ENCODE data around the gene PDS5A. TPM values are rescaled to one million over a fixed set of nuclear protein-coding genes. Genes with fewer than 3 reads are reported as not detected.

Gene PDS5A
- total and polyA plus RNA-seq, 2 donors (not counting 1 experiment from before 2014, with no cell fraction given), result 46.9 to 74.0 TPM

DNA sequence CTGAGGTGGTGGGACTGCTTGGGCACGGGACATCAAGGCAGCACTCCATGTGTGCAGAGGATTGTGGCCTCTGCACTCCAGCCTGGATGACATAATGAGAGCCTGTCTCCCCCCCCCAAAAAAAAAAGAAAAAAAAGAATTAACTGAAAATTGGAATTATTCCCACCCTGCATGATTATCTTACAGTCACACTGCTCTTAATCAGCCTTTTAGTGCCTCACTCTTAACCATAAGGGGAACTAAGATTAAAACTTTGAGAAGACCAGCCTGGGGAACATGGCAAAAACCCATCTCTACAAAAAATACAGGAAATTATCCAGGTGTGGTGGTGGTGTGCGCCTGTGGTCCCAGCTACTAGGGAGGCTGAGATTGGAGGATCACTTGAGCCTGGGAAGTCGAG, 185.2 kb downstream of the PDS5A start:
- H3K36me3 ChIP-seq (ENCODE audit: control insufficient read depth, insufficient read depth, low read length), result no peaks in the 10 kb centered on the region
- no peak overlapping the region for H3K4me2 ChIP-seq (ENCODE audit: extremely low read depth, insufficient read depth, low read length)
- no peak overlapping the region for H3K4me3 ChIP-seq (replicated peaks in 1 of 4; ENCODE audit: control extremely low read depth in 1 of 4, insufficient read depth in 1 of 4, low read depth in 3 of 4, low read length in 4 of 4)
- TF ChIP-seq, protein P1, sequence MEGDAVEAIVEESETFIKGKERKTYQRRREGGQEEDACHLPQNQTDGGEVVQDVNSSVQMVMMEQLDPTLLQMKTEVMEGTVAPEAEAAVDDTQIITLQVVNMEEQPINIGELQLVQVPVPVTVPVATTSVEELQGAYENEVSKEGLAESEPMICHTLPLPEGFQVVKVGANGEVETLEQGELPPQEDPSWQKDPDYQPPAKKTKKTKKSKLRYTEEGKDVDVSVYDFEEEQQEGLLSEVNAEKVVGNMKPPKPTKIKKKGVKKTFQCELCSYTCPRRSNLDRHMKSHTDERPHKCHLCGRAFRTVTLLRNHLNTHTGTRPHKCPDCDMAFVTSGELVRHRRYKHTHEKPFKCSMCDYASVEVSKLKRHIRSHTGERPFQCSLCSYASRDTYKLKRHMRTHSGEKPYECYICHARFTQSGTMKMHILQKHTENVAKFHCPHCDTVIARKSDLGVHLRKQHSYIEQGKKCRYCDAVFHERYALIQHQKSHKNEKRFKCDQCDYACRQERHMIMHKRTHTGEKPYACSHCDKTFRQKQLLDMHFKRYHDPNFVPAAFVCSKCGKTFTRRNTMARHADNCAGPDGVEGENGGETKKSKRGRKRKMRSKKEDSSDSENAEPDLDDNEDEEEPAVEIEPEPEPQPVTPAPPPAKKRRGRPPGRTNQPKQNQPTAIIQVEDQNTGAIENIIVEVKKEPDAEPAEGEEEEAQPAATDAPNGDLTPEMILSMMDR (conservative IDR thresholded peaks at IDR 0.05 in 1 of 2, IDR thresholded peaks at IDR 0.05 in 1 of 2; ENCODE audit: low read depth in 1 of 2, low read length in 2 of 2), result no peak
- no peak for TF ChIP-seq EZH2 (IDR thresholded peaks at IDR 0.05; ENCODE audit: low read length, missing control alignments)
- no peaks in the 10 kb centered on the region for H3K27me3 ChIP-seq (ENCODE audit: control insufficient read depth, insufficient read depth, low read length)
- H3K27ac ChIP-seq (ENCODE audit: insufficient read depth, low read length), result no peak overlapping the region
- H2AFZ ChIP-seq (ENCODE audit: low read length), result no peak overlapping the region
- H3K4me1 ChIP-seq (ENCODE audit: control insufficient read depth, extremely low read depth, insufficient read depth, low read length), result no peaks in the 10 kb centered on the region
- no peaks in the 10 kb centered on the region for H4K20me1 ChIP-seq (ENCODE audit: control insufficient read depth, extremely low read depth, insufficient read depth, low read length)
- no peaks in the 10 kb centered on the region for H3K79me2 ChIP-seq (ENCODE audit: control insufficient read depth, insufficient read depth, low read length)
- no peak for DNase-seq (ENCODE audit: low read depth in 2 of 2)
- H3K9me3 ChIP-seq (ENCODE audit: control insufficient read depth, insufficient read depth, low read depth, low read length), result no peaks in the 10 kb centered on the region
- H3K9ac ChIP-seq (ENCODE audit: insufficient read depth, low read length), result no peak overlapping the region

DNA sequence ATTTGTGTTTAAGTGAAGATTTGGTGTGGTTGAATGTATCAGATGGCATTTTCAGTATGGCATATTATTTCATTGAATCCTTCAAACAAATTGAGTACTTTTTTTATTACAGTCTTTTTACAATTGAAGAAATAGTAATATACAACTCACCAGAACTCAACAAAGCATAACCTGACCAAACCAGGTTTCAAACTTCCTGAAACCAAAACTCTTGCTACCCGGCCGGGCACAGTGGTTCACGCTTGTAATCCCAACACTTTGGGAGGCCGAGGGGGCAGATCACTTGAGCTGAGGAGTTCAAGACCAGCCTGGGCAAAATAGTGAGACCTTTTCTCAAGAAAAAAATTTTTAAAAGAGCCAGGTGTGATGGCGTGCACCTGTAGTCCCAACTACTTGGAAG, 185.6 kb downstream of the PDS5A start:
- no peaks in the 10 kb centered on the region for H3K36me3 ChIP-seq (ENCODE audit: control insufficient read depth, insufficient read depth, low read length)
- H3K4me1 ChIP-seq (ENCODE audit: control insufficient read depth, extremely low read depth, insufficient read depth, low read length), result no peaks in the 10 kb centered on the region
- H4K20me1 ChIP-seq (ENCODE audit: control insufficient read depth, extremely low read depth, insufficient read depth, low read length), result no peaks in the 10 kb centered on the region
- no peak for DNase-seq (ENCODE audit: low read depth in 2 of 2)
- no peaks in the 10 kb centered on the region for H3K9me3 ChIP-seq (ENCODE audit: control insufficient read depth, insufficient read depth, low read depth, low read length)
- no peak overlapping the region for H2AFZ ChIP-seq (ENCODE audit: low read length)
- H3K4me3 ChIP-seq (replicated peaks in 1 of 4; ENCODE audit: control extremely low read depth in 1 of 4, insufficient read depth in 1 of 4, low read depth in 3 of 4, low read length in 4 of 4), result no peak overlapping the region
- no peak overlapping the region for H3K9ac ChIP-seq (ENCODE audit: insufficient read depth, low read length)
- no peak for TF ChIP-seq EZH2 (IDR thresholded peaks at IDR 0.05; ENCODE audit: low read length, missing control alignments)
- TF ChIP-seq, protein P1 (conservative IDR thresholded peaks at IDR 0.05 in 1 of 2, IDR thresholded peaks at IDR 0.05 in 1 of 2; ENCODE audit: low read depth in 1 of 2, low read length in 2 of 2), result no peak
- no peak overlapping the region for H3K27ac ChIP-seq (ENCODE audit: insufficient read depth, low read length)
- no peak overlapping the region for H3K4me2 ChIP-seq (ENCODE audit: extremely low read depth, insufficient read depth, low read length)
- H3K27me3 ChIP-seq (ENCODE audit: control insufficient read depth, insufficient read depth, low read length), result no peaks in the 10 kb centered on the region
- H3K79me2 ChIP-seq (ENCODE audit: control insufficient read depth, insufficient read depth, low read length), result no peaks in the 10 kb centered on the region

DNA sequence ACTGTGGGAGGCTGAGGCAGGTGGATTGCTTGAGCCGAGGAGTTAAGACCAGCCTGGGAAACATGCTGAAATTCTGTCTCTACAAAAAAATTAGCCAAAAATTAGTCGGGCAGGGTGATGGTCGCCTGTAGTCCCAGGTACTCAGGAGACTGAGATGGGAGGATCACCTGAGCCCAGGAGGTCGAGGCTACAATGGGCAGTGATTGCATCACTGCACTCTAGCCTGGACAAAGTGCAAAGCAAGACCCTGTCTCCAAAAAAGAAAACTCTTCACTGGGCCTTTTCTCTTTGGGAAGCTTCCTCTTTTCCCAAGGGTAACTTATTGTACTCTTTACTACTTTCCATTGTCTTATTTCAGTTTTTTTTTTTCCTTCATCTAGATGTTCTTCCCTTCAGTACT, 190.9 kb downstream of the PDS5A start:
- TF ChIP-seq, protein P1 (conservative IDR thresholded peaks at IDR 0.05 in 1 of 2, IDR thresholded peaks at IDR 0.05 in 1 of 2; ENCODE audit: low read depth in 1 of 2, low read length in 2 of 2), result no peak
- TF ChIP-seq EZH2 (IDR thresholded peaks at IDR 0.05; ENCODE audit: low read length, missing control alignments), result no peak
- H4K20me1 ChIP-seq (ENCODE audit: control insufficient read depth, extremely low read depth, insufficient read depth, low read length), result no peaks in the 10 kb centered on the region
- H3K36me3 ChIP-seq (ENCODE audit: control insufficient read depth, insufficient read depth, low read length), result no peaks in the 10 kb centered on the region
- no peak overlapping the region for H3K9ac ChIP-seq (ENCODE audit: insufficient read depth, low read length)
- H3K4me1 ChIP-seq (ENCODE audit: control insufficient read depth, extremely low read depth, insufficient read depth, low read length), result no peaks in the 10 kb centered on the region
- H3K79me2 ChIP-seq (ENCODE audit: control insufficient read depth, insufficient read depth, low read length), result no peaks in the 10 kb centered on the region
- H3K27me3 ChIP-seq (ENCODE audit: control insufficient read depth, insufficient read depth, low read length), result no peaks in the 10 kb centered on the region
- H3K4me2 ChIP-seq (ENCODE audit: extremely low read depth, insufficient read depth, low read length), result no peak overlapping the region
- H3K4me3 ChIP-seq (replicated peaks in 1 of 4; ENCODE audit: control extremely low read depth in 1 of 4, insufficient read depth in 1 of 4, low read depth in 3 of 4, low read length in 4 of 4), result no peak overlapping the region
- no peak overlapping the region for H3K27ac ChIP-seq (ENCODE audit: insufficient read depth, low read length)
- no peak for DNase-seq (ENCODE audit: low read depth in 2 of 2)
- no peak overlapping the region for H2AFZ ChIP-seq (ENCODE audit: low read length)
- no peaks in the 10 kb centered on the region for H3K9me3 ChIP-seq (ENCODE audit: control insufficient read depth, insufficient read depth, low read depth, low read length)

All from fibroblast of lung (primary cell).